KMS-11 (cell line): ENCODE data around the gene UNC5B.

Experiments
- H2AFZ ChIP-seq: fragments of 200-600 bp; sonication (generic); 2 replicates; pipeline ENCODE4 v1.6.1; 2016; ENCODE audit warnings: antibody characterized with exemption, mixed run types, low read depth
- H3K27ac ChIP-seq: fragments of 200-600 bp; sonication (generic); 2 replicates; pipeline ENCODE4 v1.6.1; 2016; ENCODE audit warnings: mild to moderate bottlenecking, mixed run types
- H3K27me3 ChIP-seq: fragments of 200-600 bp; sonication (generic); 2 replicates; pipeline ENCODE4 v1.6.1; 2017; ENCODE audit warnings: mild to moderate bottlenecking, low read depth, mixed run types, moderate library complexity; ENCODE audit not compliant: insufficient read depth
- H3K36me3 ChIP-seq: fragments of 200-600 bp; sonication (generic); 2 replicates; pipeline ENCODE4 v1.6.1; 2017; ENCODE audit warnings: mild to moderate bottlenecking, mixed run types; ENCODE audit not compliant: insufficient read depth
- H3K4me1 ChIP-seq: fragments of 200-600 bp; sonication (generic); 2 replicates; pipeline ENCODE4 v1.6.1; 2016; ENCODE audit warnings: mild to moderate bottlenecking, low read depth, mixed run types; ENCODE audit not compliant: poor library complexity, severe bottlenecking
- H3K4me2 ChIP-seq: fragments of 200-600 bp; sonication (generic); 2 replicates; pipeline ENCODE4 v1.7.0; 2016; ENCODE audit warnings: mild to moderate bottlenecking, mixed run types
- H3K4me3 ChIP-seq: fragments of 200-600 bp; sonication (generic); IDR thresholded peaks from 2 replicates; pipeline ENCODE4 v1.6.1; 2017; ENCODE audit warnings: low read depth, low read length, mixed read lengths; ENCODE audit not compliant: insufficient read depth
- H3K79me2 ChIP-seq: fragments of 200-600 bp; sonication (generic); 2 replicates; pipeline ENCODE4 v1.6.1; 2016; ENCODE audit warnings: low read depth, mixed run types; ENCODE audit not compliant: insufficient read depth
- H3K9ac ChIP-seq: fragments of 200-600 bp; sonication (generic); 2 replicates; pipeline ENCODE4 v1.6.1; 2016; ENCODE audit warnings: mild to moderate bottlenecking, mixed run types
- H4K20me1 ChIP-seq: fragments of 200-600 bp; sonication (generic); 2 replicates; pipeline ENCODE4 v1.6.1; 2016; ENCODE audit warnings: mild to moderate bottlenecking, mixed run types; ENCODE audit not compliant: insufficient read depth
- CTCF ChIP-seq: fragments of 200-600 bp; sonication (generic); conservative IDR thresholded peaks from 2 replicates; pipeline ENCODE4 v1.6.1; 2017; ENCODE audit warnings: low read depth, mild to moderate bottlenecking, antibody characterized with exemption, low read length, moderate library complexity, mixed read lengths

UNC5B gene

GRCh38 chr10:71335173-71335708, 122.9 kb downstream of the UNC5B start:
- no peaks in the 10 kb centered on the region for H3K79me2 ChIP-seq
- TF ChIP-seq CTCF, result no peak
- no peak overlapping the region for H3K27ac ChIP-seq
- H4K20me1 ChIP-seq, result no peaks in the 10 kb centered on the region
- H3K4me1 ChIP-seq, result no peaks in the 10 kb centered on the region
- no peak overlapping the region for H2AFZ ChIP-seq
- H3K4me2 ChIP-seq, result no peak overlapping the region
- H3K9ac ChIP-seq, result no peak overlapping the region
- H3K4me3 ChIP-seq, result no peak overlapping the region
- H3K27me3 ChIP-seq, result no peaks in the 10 kb centered on the region
- no peaks in the 10 kb centered on the region for H3K36me3 ChIP-seq

GRCh38 chr10:71336632-71337031, 124.3 kb downstream of the UNC5B start:
- H3K4me3 ChIP-seq, result no peak overlapping the region
- no peak for TF ChIP-seq CTCF
- no peaks in the 10 kb centered on the region for H3K4me1 ChIP-seq
- no peaks in the 10 kb centered on the region for H3K79me2 ChIP-seq
- H3K4me2 ChIP-seq, result no peak overlapping the region
- no peak overlapping the region for H3K9ac ChIP-seq
- H3K36me3 ChIP-seq, result no peaks in the 10 kb centered on the region
- no peaks in the 10 kb centered on the region for H3K27me3 ChIP-seq
- no peaks in the 10 kb centered on the region for H4K20me1 ChIP-seq
- H3K27ac ChIP-seq, result no peak overlapping the region
- no peak overlapping the region for H2AFZ ChIP-seq

- H2AFZ ChIP-seq, result no peak overlapping the region
- no peaks in the 10 kb centered on the region for H4K20me1 ChIP-seq
- no peak overlapping the region for H3K4me3 ChIP-seq
- H3K9ac ChIP-seq, result no peak overlapping the region
- no peaks in the 10 kb centered on the region for H3K4me1 ChIP-seq
- no peaks in the 10 kb centered on the region for H3K79me2 ChIP-seq
- H3K36me3 ChIP-seq, result no peaks in the 10 kb centered on the region
- H3K27me3 ChIP-seq, result no peaks in the 10 kb centered on the region
- H3K27ac ChIP-seq, result no peak overlapping the region
- no peak overlapping the region for H3K4me2 ChIP-seq
- TF ChIP-seq CTCF, result no peak
Measured at GRCh38 chr10:71337219-71337701, 124.9 kb downstream of the UNC5B start.

GRCh38 chr10:71338728-71339495, 126.5 kb downstream of the UNC5B start:
- no peaks in the 10 kb centered on the region for H3K79me2 ChIP-seq
- no peak overlapping the region for H3K4me3 ChIP-seq
- TF ChIP-seq CTCF, result no peak
- H3K27me3 ChIP-seq, result no peaks in the 10 kb centered on the region
- H3K9ac ChIP-seq, result no peak overlapping the region
- H3K4me1 ChIP-seq, result no peaks in the 10 kb centered on the region
- no peak overlapping the region for H3K27ac ChIP-seq
- H3K4me2 ChIP-seq, result no peak overlapping the region
- no peaks in the 10 kb centered on the region for H3K36me3 ChIP-seq
- no peaks in the 10 kb centered on the region for H4K20me1 ChIP-seq
- H2AFZ ChIP-seq, result no peak overlapping the region
